ENCODE measurements around the gene ATOH7. TPM values are rescaled to one million over a fixed set of nuclear protein-coding genes. Genes with fewer than 3 reads are reported as not detected.

ATOH7 gene
- total RNA-seq, 1 experiment from 2014 or later = not detected

DNA sequence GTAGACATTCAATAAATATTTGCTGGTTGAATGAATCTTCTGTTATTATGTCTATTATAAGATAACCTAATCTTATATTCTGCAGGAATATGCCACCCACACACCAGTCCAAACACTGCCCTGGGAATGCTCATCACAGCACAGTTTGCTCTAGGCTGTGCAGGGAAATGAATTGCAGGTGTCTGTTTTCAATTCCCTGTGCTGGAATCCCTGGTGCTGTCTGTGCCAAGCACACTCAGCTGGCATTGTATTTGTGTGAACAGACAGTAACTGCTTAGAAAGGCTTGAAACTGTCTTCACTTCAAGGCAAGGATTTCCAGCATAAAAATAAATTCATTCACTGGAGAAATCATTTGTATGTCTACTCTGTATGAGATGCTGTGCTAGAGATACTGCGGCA is 20.2 kb downstream of the ATOH7 start:
- Histone ChIP-seq H3K9me3 (ENCODE audit: insufficient read depth, low read depth) (no peaks in the 10 kb centered on the region), H3K36me3 (ENCODE audit: low read depth) (no peaks in the 10 kb centered on the region), H3K79me2 (ENCODE audit: low read depth) (no peaks in the 10 kb centered on the region), H3K27me3 (ENCODE audit: insufficient read depth, low read depth) (no peaks in the 10 kb centered on the region), H2AFZ (no peak overlapping the region), H3K4me2 (no peak overlapping the region), H3K4me3 (no peak overlapping the region), H3K9me2 (ENCODE audit: insufficient read depth) (no peaks in the 10 kb centered on the region), H3K27ac (no peak overlapping the region), H3F3A (ENCODE audit: insufficient read depth, low read depth) (no peaks in the 10 kb centered on the region), H3K4me1 (replicated peaks; ENCODE audit: insufficient read depth) (peaks cover 7% of the 10 kb centered on the region), H4K20me1 (ENCODE audit: insufficient read depth) (no peaks in the 10 kb centered on the region)
- intact Hi-C loops (cut with micrococcal nuclease; ENCODE audit: unreplicated experiment) = loop anchor here (1.0 to 2.0 kb wide), 2 partner anchors 91 to 137 kb away; no protein-coding TSS in a partner anchor
- no peak for DNase-seq
- ChIA-PET CTCF (interaction anchor here (1.4 to 2.0 kb wide), 3 partner anchors 14 to 90 kb away, joined by 4 to 24 read pairs (median 5); no protein-coding TSS in a partner anchor), POLR2A (ENCODE audit: unreplicated experiment) (no interaction called here)
- TF ChIP-seq EZH2 (IDR thresholded peaks at IDR 0.05; ENCODE audit: low read depth) = no peak
- TF ChIP-seq, protein P1, sequence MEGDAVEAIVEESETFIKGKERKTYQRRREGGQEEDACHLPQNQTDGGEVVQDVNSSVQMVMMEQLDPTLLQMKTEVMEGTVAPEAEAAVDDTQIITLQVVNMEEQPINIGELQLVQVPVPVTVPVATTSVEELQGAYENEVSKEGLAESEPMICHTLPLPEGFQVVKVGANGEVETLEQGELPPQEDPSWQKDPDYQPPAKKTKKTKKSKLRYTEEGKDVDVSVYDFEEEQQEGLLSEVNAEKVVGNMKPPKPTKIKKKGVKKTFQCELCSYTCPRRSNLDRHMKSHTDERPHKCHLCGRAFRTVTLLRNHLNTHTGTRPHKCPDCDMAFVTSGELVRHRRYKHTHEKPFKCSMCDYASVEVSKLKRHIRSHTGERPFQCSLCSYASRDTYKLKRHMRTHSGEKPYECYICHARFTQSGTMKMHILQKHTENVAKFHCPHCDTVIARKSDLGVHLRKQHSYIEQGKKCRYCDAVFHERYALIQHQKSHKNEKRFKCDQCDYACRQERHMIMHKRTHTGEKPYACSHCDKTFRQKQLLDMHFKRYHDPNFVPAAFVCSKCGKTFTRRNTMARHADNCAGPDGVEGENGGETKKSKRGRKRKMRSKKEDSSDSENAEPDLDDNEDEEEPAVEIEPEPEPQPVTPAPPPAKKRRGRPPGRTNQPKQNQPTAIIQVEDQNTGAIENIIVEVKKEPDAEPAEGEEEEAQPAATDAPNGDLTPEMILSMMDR (conservative IDR thresholded peaks at IDR 0.05) = no peak
- BruUV-seq (replicated peaks) = no TSS peak

DNA sequence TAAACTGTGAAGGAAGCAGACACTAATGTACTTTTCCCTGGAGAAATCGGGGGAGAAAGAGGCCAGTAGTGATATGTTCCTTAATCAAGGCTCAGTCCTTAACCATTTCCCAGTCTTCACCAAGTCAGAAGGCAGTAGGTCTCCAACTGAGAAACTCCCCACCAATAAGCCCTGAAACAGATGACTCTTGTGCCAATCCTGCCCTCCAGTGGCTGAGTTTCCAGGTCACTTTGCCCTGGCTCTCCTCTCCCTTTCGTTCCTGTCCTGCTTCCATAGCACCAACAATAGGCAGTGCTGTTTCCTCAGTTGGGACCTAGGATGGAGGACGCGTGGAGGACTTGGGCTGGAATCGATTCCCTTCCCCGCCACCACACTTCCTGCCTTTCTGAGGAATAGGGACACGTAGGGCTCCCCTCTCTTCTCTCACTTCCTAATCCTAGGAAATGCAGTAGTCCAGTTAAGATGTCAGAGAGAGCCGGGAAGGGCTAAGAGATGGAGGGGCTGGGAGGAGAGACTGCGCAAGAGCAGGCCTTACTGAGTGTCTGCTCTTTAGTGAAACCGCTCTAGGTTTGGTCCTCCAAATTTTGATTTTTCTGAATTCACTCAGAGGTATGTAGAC is 23.4 kb downstream of the ATOH7 start:
- Histone ChIP-seq H3K27me3 (ENCODE audit: insufficient read depth, low read depth) (no peaks in the 10 kb centered on the region), H3K27ac (no peak overlapping the region), H3K4me1 (replicated peaks; ENCODE audit: insufficient read depth) (peaks cover 7% of the 10 kb centered on the region), H3K79me2 (ENCODE audit: low read depth) (no peaks in the 10 kb centered on the region), H3K4me3 (no peak overlapping the region), H3K4me2 (no peak overlapping the region), H3K9me3 (ENCODE audit: insufficient read depth, low read depth) (no peaks in the 10 kb centered on the region), H3K36me3 (ENCODE audit: low read depth) (no peaks in the 10 kb centered on the region), H2AFZ (no peak overlapping the region), H4K20me1 (ENCODE audit: insufficient read depth) (no peaks in the 10 kb centered on the region), H3K9me2 (ENCODE audit: insufficient read depth) (no peaks in the 10 kb centered on the region), H3F3A (ENCODE audit: insufficient read depth, low read depth) (peaks cover 2% of the 10 kb centered on the region; the same call in 1 of the 2 replicates)
- DNase-seq = peak; percentile 63 to 78
- no TSS peak for BruUV-seq (replicated peaks)
- ChIA-PET POLR2A (ENCODE audit: unreplicated experiment) (interaction anchor here (0.7 kb wide), 1 partner anchor 124 kb away, joined by 5 read pairs; no protein-coding TSS in a partner anchor), CTCF (interaction anchor here (0.7 to 1.3 kb wide), 4 partner anchors 36 to 126 kb away, joined by 3 to 6 read pairs (median 6); no protein-coding TSS in a partner anchor)
- intact Hi-C loops (cut with micrococcal nuclease; ENCODE audit: unreplicated experiment) = loop anchor here (1.0 to 2.0 kb wide), 3 partner anchors 125 to 688 kb away; no protein-coding TSS in a partner anchor
- TF ChIP-seq EZH2 (IDR thresholded peaks at IDR 0.05; ENCODE audit: low read depth) = no peak
- TF ChIP-seq, protein P1 (conservative IDR thresholded peaks at IDR 0.05) = peak; percentile 82

DNA sequence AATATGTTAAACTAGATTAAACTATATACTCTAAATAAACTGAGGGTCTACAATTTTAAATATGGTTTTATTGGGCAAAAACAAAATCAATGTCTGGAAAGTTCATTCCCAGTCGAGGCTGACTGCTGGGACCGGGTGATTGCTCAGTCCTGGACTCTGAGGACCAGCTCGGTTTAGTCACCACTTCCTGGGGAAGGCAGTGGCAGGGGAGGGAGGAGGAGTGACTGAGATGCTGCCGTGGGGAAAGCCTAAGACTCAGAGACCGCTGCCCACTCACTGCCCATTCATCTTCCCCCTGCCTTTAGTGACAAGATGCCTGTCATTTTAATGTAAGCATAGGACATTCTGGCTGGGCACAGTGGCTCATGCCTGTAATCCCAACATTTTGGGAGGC is 29.0 kb downstream of the ATOH7 start:
- no TSS peak for BruUV-seq (replicated peaks)
- Histone ChIP-seq H3F3A (ENCODE audit: insufficient read depth, low read depth) (peaks cover 9% of the 10 kb centered on the region; the same call in 1 of the 2 replicates), H3K4me3 (no peak overlapping the region), H3K36me3 (ENCODE audit: low read depth) (no peaks in the 10 kb centered on the region), H3K4me2 (no peak overlapping the region), H3K27ac (no peak overlapping the region), H3K9me2 (ENCODE audit: insufficient read depth) (no peaks in the 10 kb centered on the region), H3K79me2 (ENCODE audit: low read depth) (no peaks in the 10 kb centered on the region), H4K20me1 (ENCODE audit: insufficient read depth) (no peaks in the 10 kb centered on the region), H3K4me1 (replicated peaks; ENCODE audit: insufficient read depth) (peaks cover 3% of the 10 kb centered on the region; the same call in 1 of the 2 replicates), H2AFZ (no peak overlapping the region), H3K9me3 (ENCODE audit: insufficient read depth, low read depth) (no peaks in the 10 kb centered on the region), H3K27me3 (ENCODE audit: insufficient read depth, low read depth) (no peaks in the 10 kb centered on the region)
- POLR2A ChIA-PET (ENCODE audit: unreplicated experiment) = interaction anchor here (0.6 kb wide), 2 partner anchors 120 to 157 kb away, joined by 4 to 8 read pairs; no protein-coding TSS in a partner anchor
- intact Hi-C loops (cut with micrococcal nuclease; ENCODE audit: unreplicated experiment) = no loop called here
- DNase-seq = no peak
- TF ChIP-seq, protein P1 (conservative IDR thresholded peaks at IDR 0.05) = no peak
- no peak for TF ChIP-seq EZH2 (IDR thresholded peaks at IDR 0.05; ENCODE audit: low read depth)
- CTCF ChIA-PET = no interaction called here

Measured in PC-9 (cell line).